Measurements from ENCODE around the gene KRTAP19-3.
"Not testable (repeated sequence)": the region's sequence is repeated elsewhere in the genome, so short reads cannot be mapped to it uniquely, and the experiment has no call there.

Gene KRTAP19-3

DNA sequence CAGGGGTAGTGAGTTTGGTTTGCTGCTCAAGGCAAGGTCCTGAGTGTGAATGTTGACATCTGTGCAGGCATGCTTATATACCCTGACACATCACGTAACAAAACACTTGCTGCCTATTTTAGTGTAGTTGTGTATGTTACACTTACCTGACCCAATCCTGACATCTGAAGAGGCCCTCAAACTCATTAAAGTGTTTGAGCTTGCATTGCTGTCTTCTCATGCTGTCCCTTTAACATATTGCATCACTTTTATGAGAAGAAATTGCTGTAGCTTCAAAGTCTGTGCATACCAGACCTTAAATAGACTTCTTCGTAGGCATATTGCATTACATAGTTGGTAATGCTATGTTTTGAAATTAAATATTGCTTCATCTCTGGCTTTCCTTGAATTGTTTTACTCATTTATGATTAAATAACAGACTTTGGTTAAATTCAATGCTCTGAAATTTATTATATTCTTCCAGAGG, at the start of gene KRTAP19-3:
Gene KRTAP19-3 (minus strand): TSS at position 51 of the 466 bp plus-strand sequence. CDS start 56 bp downstream, outside the sequence.
- no peak for DNase-seq (ENCODE audit: low read depth in 2 of 2)

DNA sequence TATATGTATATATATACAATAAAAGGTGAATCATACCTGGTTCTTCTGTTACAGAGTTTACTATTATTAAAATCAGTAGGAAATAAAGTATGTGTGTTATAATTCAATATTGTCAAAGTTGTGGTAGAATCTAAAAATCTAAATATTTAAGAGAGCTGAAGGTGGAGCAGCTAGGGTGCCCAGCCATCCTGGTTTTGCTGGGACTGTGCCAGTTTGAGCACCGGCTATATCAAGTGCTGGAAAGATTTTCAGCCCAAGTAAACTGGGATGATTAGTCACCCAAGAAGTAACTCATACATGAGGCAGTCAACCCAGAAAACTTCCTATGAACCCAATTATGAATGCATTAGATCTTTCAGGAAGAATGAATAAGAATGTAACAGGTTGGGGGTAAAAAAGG, 27.1 kb upstream of the KRTAP19-3 start:
- no peak for DNase-seq (ENCODE audit: low read depth in 2 of 2)

DNA sequence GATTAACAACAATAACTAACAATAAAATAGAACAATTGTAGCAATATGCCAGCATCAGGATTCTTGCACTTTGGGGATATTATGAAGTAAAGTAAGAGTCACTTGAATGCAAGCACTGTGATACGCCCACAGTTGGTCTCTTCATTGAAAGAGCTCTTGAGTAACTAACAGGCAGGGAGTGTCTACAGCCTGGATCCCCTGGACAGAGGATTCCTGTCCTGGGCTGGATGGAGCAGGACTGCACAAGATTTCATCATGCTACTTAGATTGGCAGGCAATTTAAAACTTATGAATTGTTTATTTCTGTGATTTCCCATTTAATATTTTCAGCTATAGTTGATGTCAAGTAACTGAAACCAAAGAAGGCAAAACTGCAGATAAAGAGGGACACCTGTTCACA, 23.9 kb upstream of the KRTAP19-3 start:
- DNase-seq (ENCODE audit: low read depth in 2 of 2) = no peak

DNA sequence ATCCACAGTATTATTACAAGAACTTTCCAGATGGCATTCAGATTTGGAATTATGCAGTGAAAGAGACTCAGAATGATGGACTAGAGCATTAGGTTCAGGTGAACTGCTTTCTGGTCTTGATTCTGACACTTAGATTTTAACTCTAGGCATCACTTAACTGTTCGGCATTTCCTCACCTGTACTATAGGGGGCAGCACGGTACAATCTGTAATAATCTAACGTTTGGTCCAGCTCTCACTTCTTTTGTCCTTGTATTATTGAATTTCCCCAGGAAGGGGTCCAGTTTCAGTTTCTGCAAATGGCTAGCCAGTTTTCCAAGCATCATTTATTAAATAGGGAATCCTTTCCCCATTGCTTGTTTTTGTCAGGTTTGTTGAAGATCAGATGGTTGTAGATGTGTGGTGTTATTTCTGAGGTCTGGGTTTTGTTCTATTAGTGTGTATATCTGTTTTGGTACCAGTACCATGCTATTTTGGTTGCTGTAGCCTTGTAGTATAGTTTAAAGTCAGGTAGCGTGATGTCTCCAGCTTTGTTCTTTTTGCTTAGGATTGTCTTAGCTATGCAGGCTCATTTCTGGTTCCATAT, 13.9 kb upstream of the KRTAP19-3 start:
- DNase-seq (ENCODE audit: low read depth in 2 of 2) = not testable (repeated sequence)

DNA sequence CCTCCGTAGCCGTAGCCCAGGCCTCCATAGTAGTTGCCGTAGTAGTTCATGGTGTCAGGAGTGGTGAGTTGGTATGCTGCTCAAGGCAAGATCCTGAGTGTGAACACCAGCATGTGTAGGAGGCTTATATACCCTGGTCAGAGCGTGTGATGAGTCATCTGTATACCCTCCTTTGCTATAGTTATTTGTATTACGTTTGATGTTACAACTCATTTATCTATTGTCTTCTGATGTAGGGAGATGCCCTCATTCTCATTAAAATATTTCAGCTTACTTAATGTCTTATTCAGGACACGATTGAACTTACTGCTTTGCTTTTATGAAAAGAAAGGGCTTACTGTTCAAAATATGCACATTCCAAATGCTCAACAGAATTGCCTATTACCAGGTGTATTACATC, 10.2 kb upstream of the KRTAP19-3 start, which contains the start of gene KRTAP19-5:
Gene KRTAP19-5 (minus strand): TSS at position 101 of the 400 bp plus-strand sequence. CDS start 51 bp downstream, at position 50.
- no peak for DNase-seq (ENCODE audit: low read depth in 2 of 2)

DNA sequence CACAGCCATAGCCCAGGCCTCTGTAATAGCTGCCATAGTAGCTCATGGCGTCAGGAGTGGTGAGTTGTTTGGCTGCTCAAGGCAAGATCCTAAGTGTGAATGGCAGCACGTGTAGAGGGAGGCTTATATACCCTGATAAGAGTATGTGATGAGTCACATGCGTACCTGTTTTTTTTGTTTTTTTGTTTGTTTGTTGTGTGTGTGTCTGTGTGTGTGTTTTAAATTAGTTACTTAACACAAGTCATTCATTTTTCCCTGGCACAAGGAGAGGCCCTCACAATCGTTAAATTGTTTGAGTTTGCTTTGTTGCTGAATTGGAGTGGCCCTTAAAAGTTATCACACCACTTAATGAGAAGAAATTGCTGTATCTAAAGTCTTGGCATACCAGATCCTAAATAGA, 5.3 kb upstream of the KRTAP19-3 start, which contains the start of gene KRTAP19-4:
Gene KRTAP19-4 (minus strand): TSS at position 101 of the 400 bp plus-strand sequence. CDS start 55 bp downstream, at position 46.
- DNase-seq (ENCODE audit: low read depth in 2 of 2) = no peak

DNA sequence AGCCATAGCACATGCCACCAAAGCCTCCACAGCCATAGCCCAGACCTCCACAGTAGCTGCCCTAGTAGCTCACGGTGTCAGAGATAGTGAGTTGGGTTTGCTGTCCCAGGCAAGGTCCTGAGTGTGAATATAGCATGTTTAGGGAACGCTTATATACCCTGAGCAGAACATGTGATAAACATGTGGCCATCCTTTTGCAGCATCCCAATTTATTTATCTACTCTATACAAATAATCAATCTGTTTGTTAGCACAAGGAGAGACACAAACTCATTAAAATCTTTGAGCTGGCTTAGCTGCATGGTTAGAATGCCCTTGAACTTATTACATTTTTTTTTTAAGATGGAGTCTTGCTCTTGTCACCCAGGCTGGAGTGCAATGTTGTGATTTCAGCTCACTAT, 4.5 kb downstream of the KRTAP19-3 start, which contains the start of gene KRTAP19-2:
Gene KRTAP19-2 (minus strand): TSS at position 101 of the 400 bp plus-strand sequence. CDS start 88 bp downstream, at position 13.
- DNase-seq (ENCODE audit: low read depth in 2 of 2) = no peak

DNA sequence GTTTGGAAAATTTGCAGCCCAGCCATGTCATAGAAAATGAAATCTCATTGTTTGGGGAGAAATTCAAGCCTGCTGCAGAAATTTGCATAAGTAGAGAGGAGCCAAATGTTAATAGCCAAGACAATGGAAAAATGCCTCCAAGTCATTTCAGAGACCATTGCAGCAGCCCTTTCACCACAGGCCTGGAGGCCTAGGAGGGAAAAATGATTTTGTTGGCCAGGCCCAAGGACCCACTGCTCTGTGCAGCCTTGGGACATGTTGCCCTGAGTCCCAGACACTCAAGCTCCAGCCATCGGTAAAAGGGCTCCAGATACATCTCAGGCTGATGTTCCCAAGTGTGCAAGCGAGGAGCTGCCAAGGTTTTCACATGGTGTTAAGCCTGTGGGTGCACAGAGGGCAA, 5.6 kb downstream of the KRTAP19-3 start:
- DNase-seq (ENCODE audit: low read depth in 2 of 2) = no peak

DNA sequence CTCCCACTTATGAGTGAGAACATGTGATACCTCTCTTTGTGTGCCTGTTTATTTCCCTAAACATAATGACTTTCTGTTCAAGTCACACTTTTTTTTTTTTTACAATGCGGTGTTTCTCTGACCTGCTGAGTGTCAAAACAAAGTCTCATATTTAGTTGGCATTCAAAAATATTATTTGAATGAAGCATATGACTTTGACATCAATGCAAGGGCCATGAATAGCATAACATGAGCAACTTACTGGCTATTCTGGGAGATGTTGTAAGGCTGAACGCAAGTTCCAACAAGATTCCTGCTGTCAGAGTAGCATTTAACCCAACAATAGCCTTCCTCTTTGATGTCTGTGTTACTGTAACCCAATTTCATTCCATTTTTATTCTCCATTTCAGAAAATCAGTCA, 9.7 kb downstream of the KRTAP19-3 start:
- DNase-seq (ENCODE audit: low read depth in 2 of 2) = no peak

DNA sequence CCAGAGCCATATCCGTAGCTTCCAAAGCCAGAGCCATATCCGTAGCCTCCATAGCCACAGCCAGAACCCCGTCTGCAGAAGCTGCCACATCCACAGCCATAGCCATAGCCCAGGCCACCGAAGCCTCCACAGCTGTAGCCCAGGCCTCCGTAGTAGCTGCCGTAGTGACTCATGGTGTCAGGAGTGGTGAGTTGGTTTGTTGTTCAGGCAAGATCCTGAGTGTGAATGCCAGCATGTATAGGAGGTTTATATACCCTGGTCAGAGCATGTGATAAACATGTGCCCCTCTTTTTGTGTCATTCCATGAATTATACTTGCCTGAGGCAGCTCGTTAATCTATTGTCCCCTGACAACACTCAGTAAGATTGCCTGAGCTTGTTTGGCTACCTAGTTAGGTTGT, 11.7 kb downstream of the KRTAP19-3 start, which contains the start of gene KRTAP19-1:
Gene KRTAP19-1 (minus strand): TSS at position 223 of the 400 bp plus-strand sequence. CDS start 50 bp downstream, at position 173.
- DNase-seq (ENCODE audit: low read depth in 2 of 2) = no peak

DNA sequence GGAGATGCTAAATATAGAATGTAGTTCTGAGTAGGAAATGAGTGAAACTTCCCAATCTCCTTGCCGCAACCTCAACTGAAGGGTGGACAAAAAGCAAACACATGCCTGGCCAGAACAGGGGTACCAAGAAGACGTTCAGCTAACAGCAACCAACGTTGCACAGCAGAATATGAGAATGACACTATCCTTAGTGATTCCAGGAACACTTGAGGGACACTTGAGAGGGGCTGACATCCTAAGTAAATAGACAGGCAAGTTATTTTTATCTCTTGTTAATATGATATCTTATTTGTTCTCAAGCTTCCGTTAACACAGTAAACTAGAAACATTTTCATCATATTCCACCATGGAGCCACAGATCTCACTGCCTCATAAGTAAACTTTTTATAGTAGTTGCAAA, 12.6 kb downstream of the KRTAP19-3 start:
- DNase-seq (ENCODE audit: low read depth in 2 of 2) = no peak

DNA sequence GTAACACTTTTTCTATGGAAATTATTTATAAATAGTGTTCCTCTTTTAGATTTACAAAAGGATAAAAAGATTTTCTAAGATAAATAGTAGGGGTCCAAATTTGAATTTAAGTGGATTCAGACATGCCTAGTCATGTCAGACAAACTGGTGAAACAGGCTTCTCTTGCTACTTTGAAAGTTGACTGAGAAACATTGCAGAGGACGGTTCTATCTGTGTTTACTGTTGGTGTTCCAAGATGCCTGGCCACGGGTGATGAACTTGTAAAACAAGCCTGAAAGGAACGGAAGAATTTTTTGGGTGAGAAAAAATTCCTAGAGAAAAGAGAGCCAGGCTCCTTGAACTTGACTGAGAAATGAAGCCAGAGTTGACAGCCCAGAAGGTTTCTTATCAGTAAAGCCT, 13.8 kb downstream of the KRTAP19-3 start:
- DNase-seq (ENCODE audit: low read depth in 2 of 2) = no peak

DNA sequence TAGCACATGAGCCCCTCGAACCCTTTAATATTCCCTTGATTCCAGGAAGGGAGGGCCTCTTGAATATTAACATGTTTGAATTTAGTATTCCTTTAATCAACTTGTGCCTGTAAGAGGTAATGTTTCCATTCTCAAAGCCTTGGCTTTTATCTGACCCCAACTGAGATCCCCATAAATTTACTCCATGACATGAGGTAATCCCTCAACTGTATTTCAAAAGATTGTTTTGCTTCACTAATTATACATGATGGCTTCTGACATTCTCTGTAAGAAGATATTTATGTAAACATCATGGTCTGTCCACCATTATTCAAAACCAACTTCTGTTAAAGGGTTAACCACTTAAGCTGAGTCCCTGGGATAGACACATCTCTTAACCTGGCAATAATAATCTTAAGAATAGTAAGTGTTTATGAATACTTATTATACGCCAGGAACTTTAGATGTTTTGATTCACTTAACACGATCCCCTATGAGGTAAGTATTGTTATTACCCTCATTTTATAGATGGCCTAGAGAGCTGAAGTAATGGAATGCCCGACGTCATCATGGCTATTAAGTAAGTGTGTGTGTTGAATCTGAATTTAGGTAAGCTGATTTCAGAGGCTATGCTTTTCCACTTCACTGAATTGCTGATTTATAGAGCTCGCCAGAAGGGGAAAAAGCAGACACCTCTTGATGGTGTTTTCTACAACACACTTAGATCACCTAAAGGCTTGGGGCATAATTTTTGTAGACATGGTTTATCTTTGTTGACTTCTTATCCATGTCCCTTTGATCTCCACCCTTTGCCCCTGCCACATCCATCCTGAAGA, 22.7 kb downstream of the KRTAP19-3 start:
- DNase-seq (ENCODE audit: low read depth in 2 of 2) = no peak

DNA sequence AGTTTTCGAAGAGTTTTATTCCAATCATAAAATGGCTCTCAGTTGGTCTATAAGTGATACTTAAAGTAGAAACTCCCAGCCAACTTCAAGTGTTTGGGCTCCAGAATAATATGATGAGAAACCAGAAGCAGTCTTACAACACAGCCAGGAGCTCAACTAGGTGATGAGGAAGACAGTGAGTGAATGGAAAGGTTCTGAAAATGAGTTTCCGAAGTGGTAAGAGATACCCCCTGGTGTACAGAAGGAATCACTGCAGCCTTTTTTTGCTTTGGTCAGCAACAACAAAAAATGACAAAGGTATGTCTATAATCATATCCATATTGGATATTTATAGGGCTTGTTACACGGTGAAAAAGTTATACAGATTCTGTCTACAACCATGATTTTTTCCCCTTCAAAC, 28.1 kb downstream of the KRTAP19-3 start:
- no peak for DNase-seq (ENCODE audit: low read depth in 2 of 2)

DNA sequence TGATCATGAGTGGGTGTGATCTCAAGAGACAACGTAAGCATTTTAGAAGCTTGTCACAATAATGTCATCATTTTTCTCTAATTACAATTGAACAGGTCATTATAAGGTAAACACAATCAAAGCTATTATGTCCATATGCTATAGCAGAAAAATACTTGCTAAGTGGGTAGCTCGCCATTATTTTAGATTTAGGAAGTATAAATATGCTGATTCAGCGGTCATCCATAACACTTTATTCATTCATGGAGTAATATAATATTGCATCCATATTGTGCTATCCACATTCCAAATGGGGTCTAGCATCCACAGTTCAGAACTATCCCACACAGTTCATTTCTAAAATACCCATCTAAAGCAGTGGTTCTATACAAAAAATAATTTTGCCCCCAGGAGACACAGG, 43.3 kb downstream of the KRTAP19-3 start:
- DNase-seq (ENCODE audit: low read depth in 2 of 2) = no peak

DNA sequence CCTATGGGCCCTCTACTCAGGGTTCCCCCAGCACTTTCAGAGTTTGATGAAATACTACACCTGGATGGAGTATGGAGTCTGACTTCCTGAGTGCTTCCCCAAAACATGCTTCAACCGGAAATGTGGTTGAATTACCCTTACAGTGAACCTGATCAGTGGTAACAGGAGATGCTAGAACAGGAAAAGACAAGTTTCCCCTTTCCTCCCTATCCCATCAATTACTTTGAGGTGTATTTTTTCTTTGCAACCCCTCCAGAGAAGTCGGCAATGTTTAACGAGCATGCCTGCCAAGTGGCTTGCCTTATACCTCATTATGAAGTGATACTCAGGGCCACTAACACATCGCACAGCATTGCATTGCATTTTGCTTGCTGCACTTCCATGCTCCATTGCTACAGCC, 44.8 kb downstream of the KRTAP19-3 start:
- DNase-seq (ENCODE audit: low read depth in 2 of 2) = no peak

DNA sequence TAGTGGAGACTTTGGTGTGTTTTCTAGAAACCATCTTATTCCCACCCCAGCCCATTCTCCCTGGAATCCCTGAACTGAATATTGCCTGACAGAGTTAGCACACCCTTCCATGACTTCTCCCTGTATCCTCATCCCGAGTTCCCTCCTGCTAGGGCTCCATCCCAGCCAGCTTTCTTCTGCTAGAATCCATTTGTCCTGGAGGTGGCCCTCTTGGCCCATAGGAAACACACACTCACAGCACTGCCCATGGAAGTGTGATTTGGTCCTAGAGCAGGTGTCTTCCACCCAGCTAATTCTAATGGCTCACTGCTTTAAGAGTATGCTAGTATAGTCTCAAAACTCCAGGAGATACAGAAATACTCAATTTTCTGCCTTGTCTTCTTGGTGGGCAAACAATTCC, 47.6 kb downstream of the KRTAP19-3 start:
- DNase-seq (ENCODE audit: low read depth in 2 of 2) = no peak

DNA sequence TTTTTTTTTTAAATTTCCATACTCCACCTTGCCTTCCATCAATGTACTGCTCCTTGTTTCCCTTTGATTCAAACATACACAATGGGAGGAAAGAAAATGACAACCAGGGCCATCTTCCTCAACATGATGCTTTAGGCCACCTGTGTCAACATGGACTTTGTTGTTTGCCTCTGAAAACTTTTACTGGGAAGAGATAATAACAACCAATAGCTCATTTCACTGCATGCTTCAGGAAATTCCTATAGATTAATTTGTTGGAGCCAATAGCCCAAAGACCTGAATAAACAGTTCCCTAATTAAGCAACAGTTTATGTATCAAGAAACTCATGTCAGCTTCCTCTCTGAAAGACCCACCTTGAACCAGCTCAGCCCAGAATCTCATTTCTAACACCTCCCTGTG, 48.6 kb downstream of the KRTAP19-3 start:
- DNase-seq (ENCODE audit: low read depth in 2 of 2) = no peak
